HG03521 (cell line): ENCODE results near the gene PRXL2A.
"Not testable (repeated sequence)": the region's sequence is repeated elsewhere in the genome, so short reads cannot be mapped to it uniquely, and the experiment has no call there.

Source experiments
- ATAC-seq: cut with Tn5 transposase; IDR thresholded peaks from one replicate; pipeline ENCODE4 v1.9.1; 2021; ENCODE audit warnings: mild to moderate bottlenecking, moderate library complexity; ENCODE audit not compliant: unreplicated experiment

Gene PRXL2A

GRCh38 chr10:80473692-80474596, 65.6 kb downstream of the PRXL2A start:
- ATAC-seq: no peak

- ATAC-seq: no peak
Measured at GRCh38 chr10:80474597-80474910, 66.2 kb downstream of the PRXL2A start.

GRCh38 chr10:80474941-80475340, 66.6 kb downstream of the PRXL2A start:
- no peak for ATAC-seq

GRCh38 chr10:80475641-80476040, 67.3 kb downstream of the PRXL2A start:
- ATAC-seq: not testable (repeated sequence)

- no peak for ATAC-seq
Measured at GRCh38 chr10:80476685-80477084, 68.3 kb downstream of the PRXL2A start.

- no peak for ATAC-seq
Measured at GRCh38 chr10:80477813-80478212, 69.5 kb downstream of the PRXL2A start.

GRCh38 chr10:80480373-80480772, 72.0 kb downstream of the PRXL2A start:
- ATAC-seq: not testable (repeated sequence)

GRCh38 chr10:80480852-80481251, 72.5 kb downstream of the PRXL2A start:
- no peak for ATAC-seq

- ATAC-seq: no peak
Measured at GRCh38 chr10:80484243-80484642, 75.9 kb downstream of the PRXL2A start.

GRCh38 chr10:80484676-80485075, 76.3 kb downstream of the PRXL2A start:
- no peak for ATAC-seq

- no peak for ATAC-seq
Measured at GRCh38 chr10:80485076-80485945, 77.0 kb downstream of the PRXL2A start.

- ATAC-seq: no peak
Measured at GRCh38 chr10:80485946-80486764, 77.8 kb downstream of the PRXL2A start.
